Measurements from ENCODE around the gene ZFPM1. TPM values are rescaled to one million over a fixed set of nuclear protein-coding genes. Genes with fewer than 3 reads are reported as not detected.

Gene ZFPM1
- total and polyA plus RNA-seq, 2 experiments from 2014 or later: 0.53 to 2.2 TPM

DNA sequence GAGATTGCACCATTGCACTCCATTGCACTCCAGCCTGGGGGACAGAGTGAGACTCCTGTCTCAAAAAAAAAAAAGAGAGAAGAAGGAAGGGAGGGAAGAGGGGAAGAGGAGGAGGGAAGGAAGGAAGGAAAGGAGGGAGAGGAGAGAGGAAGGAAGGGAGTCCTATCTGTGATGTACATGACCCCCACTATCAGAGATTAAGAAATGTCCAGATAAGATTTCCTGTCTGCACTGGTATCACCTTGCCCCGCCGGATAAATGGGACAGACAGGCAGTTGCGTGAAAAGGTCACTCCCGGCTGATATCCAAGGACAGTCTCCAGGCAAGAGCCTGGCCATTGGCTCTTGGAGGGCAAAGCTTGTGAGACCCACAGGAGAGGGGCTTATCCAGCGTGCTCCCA lies 5.2 kb upstream of the ZFPM1 start:
- Histone ChIP-seq H3K36me3 (ENCODE audit: insufficient read depth) (no peaks in the 10 kb centered on the region), H4K20me1 (replicated peaks; ENCODE audit: insufficient read depth) (no peaks in the 10 kb centered on the region), H2AFZ (no peak overlapping the region), H3K4me3 (no peak overlapping the region), H3K27ac (ENCODE audit: low read depth) (no peak overlapping the region), H3K4me1 (ENCODE audit: insufficient read depth) (no peaks in the 10 kb centered on the region; the same call in 1 of the 2 replicates), H3K79me2 (replicated peaks; ENCODE audit: insufficient read depth) (no peaks in the 10 kb centered on the region), H3K9me2 (ENCODE audit: insufficient read depth) (no peaks in the 10 kb centered on the region), H3K4me2 (no peak overlapping the region), H3F3A (replicated peaks; ENCODE audit: low read depth) (no peaks in the 10 kb centered on the region), H3K27me3 (ENCODE audit: insufficient read depth) (peaks cover 16% of the 10 kb centered on the region)
- no peak for DNase-seq (ENCODE audit: low spot score)
- no peak overlapping the region for H3K4me3 Mint-ChIP-seq
- no peaks in the 10 kb centered on the region for H3K36me3 Mint-ChIP-seq (ENCODE audit: low read depth)
- peaks cover 24% of the 10 kb centered on the region for H3K27me3 Mint-ChIP-seq (ENCODE audit: insufficient read depth, low read depth, poor library complexity)
- TF ChIP-seq JUNB (IDR thresholded peaks at IDR 0.05; ENCODE audit: unreplicated experiment): no peak
- no peak for TF ChIP-seq STAT1 (IDR thresholded peaks at IDR 0.05; ENCODE audit: unreplicated experiment)
- TF ChIP-seq, protein P1, sequence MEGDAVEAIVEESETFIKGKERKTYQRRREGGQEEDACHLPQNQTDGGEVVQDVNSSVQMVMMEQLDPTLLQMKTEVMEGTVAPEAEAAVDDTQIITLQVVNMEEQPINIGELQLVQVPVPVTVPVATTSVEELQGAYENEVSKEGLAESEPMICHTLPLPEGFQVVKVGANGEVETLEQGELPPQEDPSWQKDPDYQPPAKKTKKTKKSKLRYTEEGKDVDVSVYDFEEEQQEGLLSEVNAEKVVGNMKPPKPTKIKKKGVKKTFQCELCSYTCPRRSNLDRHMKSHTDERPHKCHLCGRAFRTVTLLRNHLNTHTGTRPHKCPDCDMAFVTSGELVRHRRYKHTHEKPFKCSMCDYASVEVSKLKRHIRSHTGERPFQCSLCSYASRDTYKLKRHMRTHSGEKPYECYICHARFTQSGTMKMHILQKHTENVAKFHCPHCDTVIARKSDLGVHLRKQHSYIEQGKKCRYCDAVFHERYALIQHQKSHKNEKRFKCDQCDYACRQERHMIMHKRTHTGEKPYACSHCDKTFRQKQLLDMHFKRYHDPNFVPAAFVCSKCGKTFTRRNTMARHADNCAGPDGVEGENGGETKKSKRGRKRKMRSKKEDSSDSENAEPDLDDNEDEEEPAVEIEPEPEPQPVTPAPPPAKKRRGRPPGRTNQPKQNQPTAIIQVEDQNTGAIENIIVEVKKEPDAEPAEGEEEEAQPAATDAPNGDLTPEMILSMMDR (conservative IDR thresholded peaks at IDR 0.05; ENCODE audit: low read depth in 2 of 2): no peak
- H3K27ac Mint-ChIP-seq: no peak overlapping the region
- ATAC-seq: no peak
- no peaks in the 10 kb centered on the region for H3K9me3 Mint-ChIP-seq
- peaks cover 2% of the 10 kb centered on the region; the same call in 1 of the 3 replicates for H3K4me1 Mint-ChIP-seq

DNA sequence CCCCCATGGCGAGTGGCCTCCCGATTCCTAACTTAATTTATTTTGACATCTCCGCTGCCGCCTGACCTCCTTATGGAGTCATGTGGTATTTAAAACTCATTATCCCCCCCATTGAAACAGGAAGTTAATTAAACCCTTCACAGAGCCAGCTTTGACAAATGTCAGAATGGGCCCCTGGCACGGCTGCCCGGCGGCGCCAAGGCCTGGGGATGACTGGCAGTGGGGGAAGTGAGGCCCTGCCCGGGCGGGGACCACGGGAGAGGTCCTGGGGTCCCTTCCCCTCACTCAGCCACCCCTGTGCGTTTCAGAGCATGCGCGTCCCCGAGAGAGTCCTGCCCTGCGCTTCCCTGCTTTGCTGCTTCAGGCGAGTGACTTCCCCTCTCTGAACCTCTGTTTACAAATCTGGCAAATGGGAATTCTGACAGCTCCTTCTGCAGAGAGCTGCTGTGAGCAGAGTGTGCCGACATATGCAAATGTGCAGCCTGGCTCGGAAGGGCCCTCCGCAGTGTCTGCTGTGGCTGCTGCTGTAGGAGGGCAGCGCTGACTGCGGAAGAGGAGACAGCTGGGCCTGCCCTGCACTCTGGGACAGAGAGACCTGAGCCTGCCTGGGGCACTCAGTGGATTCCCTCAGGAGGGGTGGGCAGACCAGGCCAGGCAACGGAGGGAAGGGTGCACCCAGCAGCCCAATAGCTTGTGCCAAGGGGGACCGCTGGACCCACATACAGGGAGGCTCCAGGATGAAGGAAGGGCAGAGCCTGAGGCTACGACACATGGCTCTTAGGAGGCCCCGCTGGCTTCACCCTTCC lies 4.4 kb upstream of the ZFPM1 start:
- Mint-ChIP-seq H3K27me3 (ENCODE audit: insufficient read depth, low read depth, poor library complexity) (peaks cover 22% of the 10 kb centered on the region), H3K9me3 (no peaks in the 10 kb centered on the region), H3K36me3 (ENCODE audit: low read depth) (no peaks in the 10 kb centered on the region), H3K27ac (no peak overlapping the region), H3K4me3 (no peak overlapping the region), H3K4me1 (peaks cover 2% of the 10 kb centered on the region; the same call in 1 of the 3 replicates)
- H3F3A ChIP-seq (replicated peaks; ENCODE audit: low read depth): no peaks in the 10 kb centered on the region
- no peaks in the 10 kb centered on the region for H4K20me1 ChIP-seq (replicated peaks; ENCODE audit: insufficient read depth)
- H3K36me3 ChIP-seq (ENCODE audit: insufficient read depth): no peaks in the 10 kb centered on the region
- ATAC-seq: no peak
- H3K9me2 ChIP-seq (ENCODE audit: insufficient read depth): no peaks in the 10 kb centered on the region
- H3K27me3 ChIP-seq (ENCODE audit: insufficient read depth): peaks cover 17% of the 10 kb centered on the region
- H2AFZ ChIP-seq: no peak overlapping the region
- H3K4me1 ChIP-seq (ENCODE audit: insufficient read depth): no peaks in the 10 kb centered on the region; the same call in 1 of the 2 replicates
- no peak overlapping the region for H3K27ac ChIP-seq (ENCODE audit: low read depth)
- H3K4me2 ChIP-seq: no peak overlapping the region
- H3K79me2 ChIP-seq (replicated peaks; ENCODE audit: insufficient read depth): no peaks in the 10 kb centered on the region
- H3K4me3 ChIP-seq: no peak overlapping the region
- no peak for DNase-seq (ENCODE audit: low spot score)
- TF ChIP-seq STAT1 (IDR thresholded peaks at IDR 0.05; ENCODE audit: unreplicated experiment) (no peak), EZH2phosphoT487 (IDR thresholded peaks at IDR 0.05; ENCODE audit: unreplicated experiment) (no peak), POLR2AphosphoS5 (IDR thresholded peaks at IDR 0.05; ENCODE audit: low read depth) (no peak), ZNF331 (CRISPR knock-in tag; IDR thresholded peaks at IDR 0.05; ENCODE audit: low read depth) (no peak), JUNB (IDR thresholded peaks at IDR 0.05; ENCODE audit: unreplicated experiment) (no peak), EZH2 (IDR thresholded peaks at IDR 0.05; ENCODE audit: low read depth, unreplicated experiment) (no peak), NANOG (IDR thresholded peaks at IDR 0.05; ENCODE audit: borderline replicate concordance) (no peak), ZNF114 (CRISPR knock-in tag; IDR thresholded peaks at IDR 0.05) (no peak), CREB1 (CRISPR knock-in tag; IDR thresholded peaks at IDR 0.05; ENCODE audit: low read depth) (no peak)
- TF ChIP-seq, protein P2, sequence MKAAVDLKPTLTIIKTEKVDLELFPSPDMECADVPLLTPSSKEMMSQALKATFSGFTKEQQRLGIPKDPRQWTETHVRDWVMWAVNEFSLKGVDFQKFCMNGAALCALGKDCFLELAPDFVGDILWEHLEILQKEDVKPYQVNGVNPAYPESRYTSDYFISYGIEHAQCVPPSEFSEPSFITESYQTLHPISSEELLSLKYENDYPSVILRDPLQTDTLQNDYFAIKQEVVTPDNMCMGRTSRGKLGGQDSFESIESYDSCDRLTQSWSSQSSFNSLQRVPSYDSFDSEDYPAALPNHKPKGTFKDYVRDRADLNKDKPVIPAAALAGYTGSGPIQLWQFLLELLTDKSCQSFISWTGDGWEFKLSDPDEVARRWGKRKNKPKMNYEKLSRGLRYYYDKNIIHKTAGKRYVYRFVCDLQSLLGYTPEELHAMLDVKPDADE (IDR thresholded peaks at IDR 0.05): no peak
- TF ChIP-seq, protein P1 (conservative IDR thresholded peaks at IDR 0.05; ENCODE audit: low read depth in 2 of 2): no peak
- TF ChIP-seq, protein P3, sequence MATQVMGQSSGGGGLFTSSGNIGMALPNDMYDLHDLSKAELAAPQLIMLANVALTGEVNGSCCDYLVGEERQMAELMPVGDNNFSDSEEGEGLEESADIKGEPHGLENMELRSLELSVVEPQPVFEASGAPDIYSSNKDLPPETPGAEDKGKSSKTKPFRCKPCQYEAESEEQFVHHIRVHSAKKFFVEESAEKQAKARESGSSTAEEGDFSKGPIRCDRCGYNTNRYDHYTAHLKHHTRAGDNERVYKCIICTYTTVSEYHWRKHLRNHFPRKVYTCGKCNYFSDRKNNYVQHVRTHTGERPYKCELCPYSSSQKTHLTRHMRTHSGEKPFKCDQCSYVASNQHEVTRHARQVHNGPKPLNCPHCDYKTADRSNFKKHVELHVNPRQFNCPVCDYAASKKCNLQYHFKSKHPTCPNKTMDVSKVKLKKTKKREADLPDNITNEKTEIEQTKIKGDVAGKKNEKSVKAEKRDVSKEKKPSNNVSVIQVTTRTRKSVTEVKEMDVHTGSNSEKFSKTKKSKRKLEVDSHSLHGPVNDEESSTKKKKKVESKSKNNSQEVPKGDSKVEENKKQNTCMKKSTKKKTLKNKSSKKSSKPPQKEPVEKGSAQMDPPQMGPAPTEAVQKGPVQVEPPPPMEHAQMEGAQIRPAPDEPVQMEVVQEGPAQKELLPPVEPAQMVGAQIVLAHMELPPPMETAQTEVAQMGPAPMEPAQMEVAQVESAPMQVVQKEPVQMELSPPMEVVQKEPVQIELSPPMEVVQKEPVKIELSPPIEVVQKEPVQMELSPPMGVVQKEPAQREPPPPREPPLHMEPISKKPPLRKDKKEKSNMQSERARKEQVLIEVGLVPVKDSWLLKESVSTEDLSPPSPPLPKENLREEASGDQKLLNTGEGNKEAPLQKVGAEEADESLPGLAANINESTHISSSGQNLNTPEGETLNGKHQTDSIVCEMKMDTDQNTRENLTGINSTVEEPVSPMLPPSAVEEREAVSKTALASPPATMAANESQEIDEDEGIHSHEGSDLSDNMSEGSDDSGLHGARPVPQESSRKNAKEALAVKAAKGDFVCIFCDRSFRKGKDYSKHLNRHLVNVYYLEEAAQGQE (IDR thresholded peaks at IDR 0.05; ENCODE audit: unreplicated experiment): no peak

All from GM23338 (cell line).